LoVo (cell line): ENCODE measurements around the gene NFYB.
"Not testable (repeated sequence)": the region's sequence is repeated elsewhere in the genome, so short reads cannot be mapped to it uniquely, and the experiment has no call there.

Experiments used
- DNase-seq: peaks from one replicate; pipeline ENCODE4 v3.0.0-alpha.2; 2016; ENCODE audit warnings: low spot score

NFYB gene

DNA sequence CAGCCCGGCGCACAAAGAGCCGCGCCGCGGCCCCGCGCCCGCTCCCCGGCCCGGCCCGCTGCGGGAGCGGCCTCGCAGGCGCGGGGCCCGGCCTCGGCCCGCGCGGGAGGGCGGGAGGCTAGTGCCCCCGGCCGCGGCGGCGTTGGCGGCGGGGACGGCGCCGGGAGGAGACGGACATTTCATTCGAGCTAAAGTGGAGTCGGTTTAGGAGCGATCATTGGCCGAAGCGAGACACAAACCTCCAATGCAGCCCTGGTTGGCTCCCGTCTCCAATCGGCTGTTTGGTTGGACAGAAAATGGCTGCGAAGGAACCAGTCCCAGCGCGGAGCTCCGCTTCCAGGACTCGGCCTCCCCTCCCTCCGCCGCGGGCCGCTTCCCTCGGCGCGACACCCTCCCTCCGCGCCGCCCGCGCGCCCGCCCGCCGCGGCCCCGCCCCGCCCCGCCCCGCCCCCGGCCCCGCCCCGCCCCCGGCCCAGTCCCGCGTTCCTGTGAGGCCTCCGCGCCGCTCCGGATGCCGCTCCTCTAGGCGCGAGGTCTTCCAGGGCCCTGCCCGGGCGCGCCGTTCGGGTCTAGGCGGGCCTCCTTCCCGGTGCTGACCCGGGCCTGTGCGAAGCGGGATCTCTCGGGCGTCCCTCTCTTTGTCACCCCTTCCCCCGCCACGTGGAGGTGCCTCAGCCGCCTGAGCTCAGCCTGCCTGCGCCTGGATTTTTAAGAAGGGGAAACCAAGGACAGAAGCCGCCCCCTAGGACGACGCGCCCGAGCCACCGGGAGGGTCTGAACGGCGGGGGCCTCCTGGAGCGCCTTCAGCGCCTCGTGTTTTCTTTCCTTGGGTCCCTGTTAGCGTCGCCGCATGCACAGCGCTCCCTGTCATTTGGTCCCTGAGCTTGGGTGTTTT, at the start of gene NFYB:
NFYB (minus strand) TSS at position 309 of the 895 bp plus-strand sequence. CDS start 2,757 bp downstream, outside the sequence.
- DNase-seq = peak; percentile 98

DNA sequence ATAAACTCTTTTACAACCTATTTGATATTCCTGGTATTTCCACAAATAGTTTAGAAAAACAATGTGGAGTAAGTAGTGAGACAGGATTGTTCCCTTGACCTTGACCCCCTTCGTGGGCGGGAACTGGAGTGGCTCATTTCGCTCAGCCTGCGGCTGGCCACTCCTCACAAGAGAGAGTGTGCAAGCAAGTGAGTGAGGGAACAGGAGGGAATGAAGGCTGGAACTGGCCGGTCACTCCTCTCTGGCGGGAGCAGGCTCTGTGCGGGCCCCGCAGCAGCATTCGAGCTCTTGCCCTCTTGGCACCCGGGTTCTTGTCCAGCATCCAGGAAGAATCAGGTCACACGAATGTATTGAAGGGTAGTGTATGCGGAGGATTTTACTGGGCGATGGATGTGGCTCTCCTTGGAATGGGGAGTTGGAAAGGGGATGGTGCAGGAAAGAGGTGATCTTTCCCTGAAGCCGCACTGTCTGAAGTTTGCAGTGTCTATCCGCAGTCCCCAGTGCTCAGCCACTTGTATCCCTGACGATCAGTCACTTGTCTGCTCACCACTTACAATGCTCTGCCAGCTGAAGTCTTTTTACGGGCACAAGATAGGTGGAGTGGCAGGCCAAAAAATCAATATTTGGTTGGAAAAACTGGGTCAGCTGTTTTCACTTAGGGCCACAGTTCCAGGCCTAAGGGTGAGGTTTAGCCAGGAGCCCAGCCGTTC, 49.6 kb upstream of the NFYB start:
- no peak for DNase-seq

- no peak for DNase-seq
Observed at GRCh38 chr12:104183443-104183842, 45.4 kb upstream of the NFYB start.

DNA sequence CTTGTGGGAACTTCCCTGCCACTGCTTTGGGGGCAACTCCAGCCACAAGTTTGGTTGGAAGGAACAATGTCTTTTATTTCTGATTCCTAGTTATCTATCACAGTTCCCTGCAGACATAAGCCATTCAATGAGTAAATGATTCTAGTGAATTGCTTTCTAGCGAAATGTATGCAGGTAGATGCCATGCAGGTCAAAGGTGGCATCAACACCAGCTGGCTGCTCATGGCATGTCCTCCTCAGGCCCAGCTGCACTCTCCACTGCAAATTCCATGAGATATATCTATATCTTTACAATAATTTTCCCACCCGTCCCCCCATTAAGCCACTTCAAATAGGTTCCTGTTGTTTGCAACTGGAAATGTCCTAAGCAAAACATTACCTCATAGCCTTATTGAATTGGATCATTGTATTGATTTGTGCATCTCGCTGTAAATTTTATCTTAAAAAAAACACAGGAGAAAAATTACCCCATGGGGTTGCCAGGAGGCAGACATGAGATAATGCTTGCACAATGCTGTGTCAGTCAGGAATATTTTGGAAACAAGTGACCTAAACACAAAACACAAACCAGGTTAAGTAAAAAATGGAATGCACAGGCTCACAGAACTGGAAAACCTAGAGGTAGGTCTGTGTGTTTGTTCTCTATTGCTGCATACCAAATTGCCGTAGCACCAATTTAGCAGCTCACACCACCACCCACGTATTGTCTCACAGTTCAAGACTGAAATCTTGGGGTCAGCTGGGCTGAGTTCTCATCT, 44.8 kb upstream of the NFYB start:
- DNase-seq = no peak

DNA sequence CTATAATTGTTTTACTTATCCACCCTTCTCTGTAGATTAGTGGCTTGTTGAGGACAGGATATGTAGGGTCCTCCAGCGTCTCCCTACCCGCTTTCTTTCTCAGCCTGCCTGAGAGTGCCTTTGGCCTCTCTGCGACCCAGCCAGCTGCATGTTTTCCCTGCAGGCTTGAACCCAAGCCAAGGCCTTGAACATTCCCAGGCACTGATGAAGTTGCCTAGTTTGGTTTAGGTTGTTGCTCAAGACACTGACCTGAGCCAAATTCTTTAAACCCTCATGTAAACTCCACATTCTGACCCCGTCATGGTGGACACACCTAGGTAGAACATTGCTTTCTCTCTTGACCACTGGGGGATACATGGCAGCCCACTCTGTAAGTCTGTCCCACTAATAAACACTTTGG, 44.1 kb upstream of the NFYB start:
- DNase-seq = no peak

DNA sequence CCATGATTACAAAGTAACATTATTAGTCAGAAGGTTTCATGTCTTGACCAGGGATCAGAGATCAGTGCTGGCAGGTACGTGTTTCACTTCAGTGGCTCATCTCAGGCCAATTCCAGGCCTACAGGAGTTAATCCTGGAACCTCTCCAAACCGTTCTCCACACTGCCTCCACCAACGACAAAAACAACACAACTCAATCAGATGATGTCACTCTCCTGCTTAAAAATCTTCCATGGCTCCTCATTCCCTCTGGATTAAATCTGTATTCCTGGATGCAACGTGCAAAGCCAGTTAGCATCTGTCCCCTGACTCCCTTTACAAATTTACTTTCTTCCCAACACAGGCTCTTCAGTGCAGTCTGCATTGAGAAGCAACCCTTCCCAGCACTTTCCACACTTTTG, 43.3 kb upstream of the NFYB start:
- DNase-seq = no peak

DNA sequence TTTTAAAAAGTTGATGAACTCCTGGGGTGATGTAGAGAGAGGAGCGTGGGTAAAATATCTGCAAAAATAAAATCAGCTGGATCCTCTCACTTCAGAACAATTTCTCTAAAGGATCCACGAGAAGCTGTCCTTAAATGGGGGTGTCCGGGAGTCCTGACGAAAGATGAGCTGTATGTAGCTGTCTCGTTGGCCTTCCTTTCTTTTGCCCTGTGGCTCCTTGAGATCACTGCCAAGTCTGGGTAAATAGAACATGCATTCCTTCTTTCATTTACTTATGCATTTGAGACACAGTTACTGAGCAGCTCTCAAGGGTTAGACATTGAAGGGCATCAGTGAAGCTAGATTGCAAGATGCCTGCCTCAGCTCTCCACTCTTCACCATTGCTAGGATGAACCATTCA, 42.4 kb upstream of the NFYB start:
- no peak for DNase-seq

- DNase-seq = peak; percentile 43
Observed at GRCh38 chr12:104177663-104178501, 39.9 kb upstream of the NFYB start.

- no peak for DNase-seq
Observed at GRCh38 chr12:104177336-104177662, 39.3 kb upstream of the NFYB start.

- no peak for DNase-seq
Observed at GRCh38 chr12:104175726-104176247, 37.8 kb upstream of the NFYB start.

DNA sequence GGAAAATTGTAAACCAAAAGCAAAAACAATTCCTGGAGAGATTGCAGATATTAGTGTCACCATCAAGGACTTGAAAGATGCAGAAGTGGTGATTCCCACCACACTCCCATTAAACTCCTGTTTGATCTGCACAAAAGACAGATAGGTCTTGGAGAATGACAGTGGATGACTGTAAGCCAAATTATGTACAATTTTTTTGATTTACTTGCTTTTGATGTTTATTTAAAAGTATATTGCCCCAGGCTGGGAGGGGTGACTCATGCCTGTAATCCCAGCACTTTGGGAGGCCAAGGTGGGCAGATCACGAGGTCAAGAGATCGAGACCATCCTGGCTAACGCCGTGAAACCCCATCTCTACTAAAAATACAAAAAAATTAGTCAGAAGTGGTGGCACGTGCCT, 35.8 kb upstream of the NFYB start:
- not testable (repeated sequence) for DNase-seq

DNA sequence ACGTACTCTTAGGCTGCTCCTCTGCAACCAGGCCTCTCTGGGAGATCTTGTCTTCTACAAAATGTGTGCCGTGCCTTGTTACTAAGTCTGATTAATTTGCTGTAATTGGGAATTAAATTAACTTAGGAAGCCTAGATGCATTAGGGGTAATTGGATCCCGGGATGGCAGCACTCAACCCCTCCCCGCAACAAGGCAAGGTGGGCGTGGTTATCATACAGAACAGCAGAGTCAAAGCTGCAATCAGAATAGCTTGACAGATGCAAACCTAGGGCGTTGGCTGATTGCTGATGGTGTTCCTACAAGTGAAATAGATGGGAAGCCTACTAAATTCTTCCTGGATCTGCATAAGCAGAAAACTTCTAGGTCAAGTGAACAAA, 34.5 kb upstream of the NFYB start:
- no peak for DNase-seq

GRCh38 chr12:104171785-104172569, 34.0 kb upstream of the NFYB start:
- no peak for DNase-seq

DNA sequence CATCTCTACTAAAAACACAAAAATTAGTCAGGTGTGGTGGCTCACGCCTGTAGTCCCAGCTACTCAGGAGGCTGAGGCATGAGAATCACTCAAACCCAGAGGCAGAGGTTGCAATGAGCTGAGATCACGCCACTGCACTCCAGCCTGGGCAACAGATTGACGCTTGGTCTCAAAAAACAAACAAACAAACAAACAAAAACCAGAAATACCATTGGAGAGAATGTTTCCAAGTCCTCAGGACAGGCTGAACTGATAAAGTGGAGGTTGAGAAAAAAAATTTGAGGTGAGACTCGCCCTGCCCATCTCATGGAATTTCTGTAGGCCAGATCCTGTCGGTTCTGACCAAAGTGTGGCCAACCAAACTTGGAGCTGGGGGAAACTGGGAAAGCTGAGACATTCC, 30.6 kb upstream of the NFYB start:
- no peak for DNase-seq

DNA sequence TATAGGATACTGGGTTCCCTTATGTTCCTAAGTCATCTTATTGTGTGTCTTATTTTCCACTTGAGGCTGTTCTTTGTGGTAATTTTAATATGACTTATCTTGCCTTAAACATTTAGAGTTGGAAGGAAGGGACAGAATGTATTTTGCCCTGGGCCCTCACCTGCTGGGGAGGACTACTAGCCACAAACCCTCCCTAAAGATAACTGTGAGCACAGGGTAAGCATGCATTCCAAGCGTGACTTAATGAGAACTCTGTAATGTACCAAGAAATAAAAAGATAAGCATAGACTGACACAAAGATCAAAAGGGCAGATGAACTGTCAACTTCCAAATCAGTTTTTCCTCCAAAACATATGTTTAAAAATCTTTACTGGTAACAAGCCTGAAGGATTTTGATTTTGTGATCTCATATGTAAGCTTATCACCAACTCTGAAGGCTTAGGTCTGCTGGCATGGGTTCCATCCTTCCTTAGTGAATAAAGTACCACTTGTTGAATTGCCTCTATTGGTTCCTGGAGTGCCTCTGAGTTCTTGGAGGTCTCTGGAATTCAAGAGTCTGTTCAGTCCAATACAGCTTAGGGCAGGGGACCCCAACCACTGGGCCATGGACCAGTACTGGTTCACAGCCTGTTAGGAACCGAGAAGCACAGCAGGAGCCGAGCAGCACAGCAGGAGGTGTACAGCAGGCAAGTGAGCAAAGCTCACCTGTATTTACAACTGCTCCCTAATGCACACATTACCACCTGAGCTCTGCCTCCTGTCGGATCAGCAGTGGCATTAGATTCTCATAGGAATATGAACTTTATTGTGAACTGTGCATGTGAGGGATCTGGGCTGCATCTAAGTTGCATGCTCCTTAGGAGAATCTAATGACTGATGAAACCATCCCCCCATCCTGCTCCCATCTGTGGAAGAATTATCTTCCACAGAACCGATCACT, 29.8 kb upstream of the NFYB start:
- no peak for DNase-seq

- no peak for DNase-seq
Observed at GRCh38 chr12:104166465-104166864, 28.5 kb upstream of the NFYB start.

DNA sequence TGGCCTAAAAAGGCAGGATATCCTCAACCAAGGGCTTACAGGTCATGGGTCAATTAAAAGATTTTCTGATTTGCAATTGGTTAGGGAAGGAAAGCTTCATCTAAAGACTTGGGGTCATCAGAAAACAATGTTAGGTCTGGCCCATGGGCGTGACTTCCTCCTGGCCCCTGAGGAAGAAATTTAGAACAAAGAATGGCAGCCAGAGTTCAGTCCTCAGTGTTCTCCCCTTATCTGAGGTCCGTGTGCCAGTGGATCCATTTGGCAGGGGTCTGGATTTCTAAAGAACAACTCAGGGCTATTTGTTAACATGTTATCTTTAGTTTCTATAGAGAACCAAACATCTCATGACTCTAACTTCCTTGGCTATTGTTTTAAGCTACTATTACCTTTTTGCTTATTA, 27.8 kb upstream of the NFYB start:
- DNase-seq = no peak

- DNase-seq = no peak
Observed at GRCh38 chr12:104164634-104165033, 26.6 kb upstream of the NFYB start.

GRCh38 chr12:104163631-104164030, 25.6 kb upstream of the NFYB start:
- DNase-seq = no peak

GRCh38 chr12:104163028-104163427, 25.0 kb upstream of the NFYB start:
- not testable (repeated sequence) for DNase-seq
